HepG2 (cell line): ENCODE measurements around the gene SLC2A4. TPM values are rescaled to one million over a fixed set of nuclear protein-coding genes. Genes with fewer than 3 reads are reported as not detected.

Experiments used
- CREM ChIP-seq, 2 experiments: sonication (generic) in 1 of 2; formaldehyde crosslinking in 1 of 2; IDR thresholded peaks; 2 replicates each; pipeline versions ENCODE4 v1.4.0 to v1.6.1; 2016 to 2020; ENCODE audit warnings: antibody characterized with exemption in 1 of 2, mild to moderate bottlenecking in 1 of 2, missing genetic modification reagents in 1 of 2
- HNRNPH1 ChIP-seq: fragments of 200-400 bp; formaldehyde crosslinking; optimal IDR thresholded peaks from 2 replicates; pipeline ENCODE3; 2017; ENCODE audit warnings: mild to moderate bottlenecking, low read depth, low read length
- MEF2D ChIP-seq: sonication (generic); formaldehyde crosslinking; IDR thresholded peaks from 2 replicates; pipeline ENCODE4 v1.5.1; 2020; ENCODE audit warnings: mild to moderate bottlenecking, missing genetic modification reagents
- NCOA1 ChIP-seq: sonication (generic); formaldehyde crosslinking; IDR thresholded peaks from 2 replicates; pipeline ENCODE4 v1.9.0; 2021; ENCODE audit warnings: missing genetic modification reagents
- NR3C1 ChIP-seq: sonication (generic); formaldehyde crosslinking; IDR thresholded peaks from 2 replicates; pipeline ENCODE4 v1.4.0; 2020; ENCODE audit warnings: missing genetic modification reagents
- ONECUT2 ChIP-seq: sonication (generic); formaldehyde crosslinking; IDR thresholded peaks from 2 replicates; pipeline ENCODE4 v1.4.0; 2020; ENCODE audit warnings: missing genetic modification reagents
- ZNF350 ChIP-seq: sonication (generic); formaldehyde crosslinking; IDR thresholded peaks from 2 replicates; pipeline ENCODE4 v1.4.0; 2020; ENCODE audit warnings: mild to moderate bottlenecking, low read depth, missing genetic modification reagents, borderline replicate concordance
- polyA plus RNA-seq, 8 experiments: library from polyadenylated mRNA; depleted of rRNA in 3 of 8; stranded (reverse) in 7 of 8; unstranded in 1 of 8; fragments of >200 nt; fragmentation: Illumina TruSeq in 4 of 8; extraction: Trizol in 4 of 8; gene quantifications; 2 replicates each; pipeline versions ENCODE4 v1.2.1 to v1.2.3, GENCODE V29; 2011 to 2016; ENCODE audit warnings: low read depth in 4 of 8, missing spikeins in 1 of 8, mixed read lengths in 1 of 8; ENCODE audit not compliant: insufficient read depth in 1 of 8
- total RNA-seq, 5 experiments: library from RNA; depleted of rRNA; stranded (reverse); fragments of >200 nt; fragmentation: Illumina TruSeq; extraction: Trizol; gene quantifications; 2 replicates each; pipeline ENCODE4 v1.2.3, GENCODE V29; 2016; ENCODE audit warnings: low read depth in 1 of 5
- TF ChIP-seq, protein P1 (sequence below): sonication (generic); formaldehyde crosslinking; IDR thresholded peaks from 2 replicates; pipeline ENCODE4 v1.5.0; 2020; ENCODE audit warnings: missing genetic modification reagents, mild to moderate bottlenecking, borderline replicate concordance
- TF ChIP-seq, protein P2 (sequence below): sonication (generic); formaldehyde crosslinking; IDR thresholded peaks from 2 replicates; pipeline ENCODE4 v1.4.0; 2020; ENCODE audit warnings: missing genetic modification reagents, borderline replicate concordance
- TF ChIP-seq, protein P3 (sequence below), 2 experiments: fragments of 450-650 bp in 1 of 2; sonication (generic) in 1 of 2; formaldehyde crosslinking in 1 of 2; IDR thresholded peaks; 2 replicates each; pipeline versions ENCODE4 v1.6.1 to v1.8.0; 2016 to 2022; ENCODE audit warnings: antibody characterized with exemption in 1 of 2, mild to moderate bottlenecking in 1 of 2, missing genetic modification reagents in 1 of 2
- TF ChIP-seq, protein P4 (sequence below): sonication (generic); formaldehyde crosslinking; IDR thresholded peaks from 2 replicates; pipeline ENCODE4 v1.8.0; 2022; ENCODE audit warnings: low read depth, missing genetic modification reagents

Gene SLC2A4
- total and polyA plus RNA-seq, 2 of the 13 experiments (the other 11 are each of a cell fraction or from before 2014, with no cell fraction given), result 4.9 to 5.8 TPM

DNA sequence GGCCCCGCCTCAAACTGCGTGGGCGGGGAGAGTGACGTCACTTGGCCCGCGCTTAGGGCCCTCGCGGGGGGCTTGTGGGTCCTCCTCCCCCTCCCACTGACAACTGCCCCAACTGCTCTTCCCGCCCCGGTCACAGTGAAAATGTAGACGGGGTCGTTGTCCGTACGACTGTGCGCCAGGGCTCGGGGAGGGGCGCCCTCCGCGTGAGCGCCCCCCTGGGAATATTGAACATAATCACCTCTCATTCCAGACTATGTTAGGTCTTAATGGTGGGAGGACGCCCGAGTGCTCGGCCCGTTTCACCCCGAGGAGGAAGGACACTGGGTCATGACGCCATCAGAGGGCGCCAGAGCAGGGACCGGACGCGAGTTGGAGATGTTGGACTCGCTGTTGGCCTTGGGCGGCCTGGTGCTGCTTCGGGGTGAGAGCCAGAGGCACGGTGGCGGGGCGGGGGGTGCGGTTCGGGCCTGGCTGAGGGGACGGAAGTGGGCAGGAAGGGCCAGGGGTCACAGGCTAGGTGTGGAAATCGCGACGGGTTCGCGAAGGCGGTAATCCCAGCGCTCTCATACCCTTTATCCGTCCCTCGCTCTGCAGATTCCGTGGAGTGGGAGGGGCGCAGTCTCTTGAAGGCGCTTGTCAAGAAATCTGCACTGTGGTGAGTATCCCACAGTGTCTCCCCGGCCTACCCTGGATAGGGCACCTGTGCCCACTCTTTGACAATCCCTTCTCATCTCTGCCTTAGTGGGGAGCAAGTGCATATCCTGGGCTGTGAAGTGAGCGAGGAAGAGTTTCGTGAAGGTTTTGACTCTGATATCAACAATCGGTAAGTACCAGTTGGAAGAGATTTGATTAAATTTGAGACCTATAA lies 29.1 kb upstream of the SLC2A4 start, which contains the start of gene ELP5 (continued):
- TF ChIP-seq HNRNPH1 (peak; percentile 77), NR3C1 (no peak), ZNF350 (CRISPR knock-in tag) (peak; percentile 95), NCOA1 (no peak), MEF2D (CRISPR knock-in tag) (peak; percentile 85), ONECUT2 (CRISPR knock-in tag) (no peak), CREM (IDR thresholded peaks at IDR 0.05) (peak; percentile 96), CREM (CRISPR knock-in tag; IDR thresholded peaks at IDR 0.05) (peak; percentile 83)
- TF ChIP-seq, protein P1, sequence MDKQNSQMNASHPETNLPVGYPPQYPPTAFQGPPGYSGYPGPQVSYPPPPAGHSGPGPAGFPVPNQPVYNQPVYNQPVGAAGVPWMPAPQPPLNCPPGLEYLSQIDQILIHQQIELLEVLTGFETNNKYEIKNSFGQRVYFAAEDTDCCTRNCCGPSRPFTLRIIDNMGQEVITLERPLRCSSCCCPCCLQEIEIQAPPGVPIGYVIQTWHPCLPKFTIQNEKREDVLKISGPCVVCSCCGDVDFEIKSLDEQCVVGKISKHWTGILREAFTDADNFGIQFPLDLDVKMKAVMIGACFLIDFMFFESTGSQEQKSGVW (CRISPR knock-in tag), result no peak
- TF ChIP-seq, protein P2, sequence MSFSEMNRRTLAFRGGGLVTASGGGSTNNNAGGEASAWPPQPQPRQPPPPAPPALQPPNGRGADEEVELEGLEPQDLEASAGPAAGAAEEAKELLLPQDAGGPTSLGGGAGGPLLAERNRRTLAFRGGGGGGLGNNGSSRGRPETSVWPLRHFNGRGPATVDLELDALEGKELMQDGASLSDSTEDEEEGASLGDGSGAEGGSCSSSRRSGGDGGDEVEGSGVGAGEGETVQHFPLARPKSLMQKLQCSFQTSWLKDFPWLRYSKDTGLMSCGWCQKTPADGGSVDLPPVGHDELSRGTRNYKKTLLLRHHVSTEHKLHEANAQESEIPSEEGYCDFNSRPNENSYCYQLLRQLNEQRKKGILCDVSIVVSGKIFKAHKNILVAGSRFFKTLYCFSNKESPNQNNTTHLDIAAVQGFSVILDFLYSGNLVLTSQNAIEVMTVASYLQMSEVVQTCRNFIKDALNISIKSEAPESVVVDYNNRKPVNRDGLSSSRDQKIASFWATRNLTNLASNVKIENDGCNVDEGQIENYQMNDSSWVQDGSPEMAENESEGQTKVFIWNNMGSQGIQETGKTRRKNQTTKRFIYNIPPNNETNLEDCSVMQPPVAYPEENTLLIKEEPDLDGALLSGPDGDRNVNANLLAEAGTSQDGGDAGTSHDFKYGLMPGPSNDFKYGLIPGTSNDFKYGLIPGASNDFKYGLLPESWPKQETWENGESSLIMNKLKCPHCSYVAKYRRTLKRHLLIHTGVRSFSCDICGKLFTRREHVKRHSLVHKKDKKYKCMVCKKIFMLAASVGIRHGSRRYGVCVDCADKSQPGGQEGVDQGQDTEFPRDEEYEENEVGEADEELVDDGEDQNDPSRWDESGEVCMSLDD (CRISPR knock-in tag), result no peak; the same call in 1 of the 2 replicates
- TF ChIP-seq, protein P3, sequence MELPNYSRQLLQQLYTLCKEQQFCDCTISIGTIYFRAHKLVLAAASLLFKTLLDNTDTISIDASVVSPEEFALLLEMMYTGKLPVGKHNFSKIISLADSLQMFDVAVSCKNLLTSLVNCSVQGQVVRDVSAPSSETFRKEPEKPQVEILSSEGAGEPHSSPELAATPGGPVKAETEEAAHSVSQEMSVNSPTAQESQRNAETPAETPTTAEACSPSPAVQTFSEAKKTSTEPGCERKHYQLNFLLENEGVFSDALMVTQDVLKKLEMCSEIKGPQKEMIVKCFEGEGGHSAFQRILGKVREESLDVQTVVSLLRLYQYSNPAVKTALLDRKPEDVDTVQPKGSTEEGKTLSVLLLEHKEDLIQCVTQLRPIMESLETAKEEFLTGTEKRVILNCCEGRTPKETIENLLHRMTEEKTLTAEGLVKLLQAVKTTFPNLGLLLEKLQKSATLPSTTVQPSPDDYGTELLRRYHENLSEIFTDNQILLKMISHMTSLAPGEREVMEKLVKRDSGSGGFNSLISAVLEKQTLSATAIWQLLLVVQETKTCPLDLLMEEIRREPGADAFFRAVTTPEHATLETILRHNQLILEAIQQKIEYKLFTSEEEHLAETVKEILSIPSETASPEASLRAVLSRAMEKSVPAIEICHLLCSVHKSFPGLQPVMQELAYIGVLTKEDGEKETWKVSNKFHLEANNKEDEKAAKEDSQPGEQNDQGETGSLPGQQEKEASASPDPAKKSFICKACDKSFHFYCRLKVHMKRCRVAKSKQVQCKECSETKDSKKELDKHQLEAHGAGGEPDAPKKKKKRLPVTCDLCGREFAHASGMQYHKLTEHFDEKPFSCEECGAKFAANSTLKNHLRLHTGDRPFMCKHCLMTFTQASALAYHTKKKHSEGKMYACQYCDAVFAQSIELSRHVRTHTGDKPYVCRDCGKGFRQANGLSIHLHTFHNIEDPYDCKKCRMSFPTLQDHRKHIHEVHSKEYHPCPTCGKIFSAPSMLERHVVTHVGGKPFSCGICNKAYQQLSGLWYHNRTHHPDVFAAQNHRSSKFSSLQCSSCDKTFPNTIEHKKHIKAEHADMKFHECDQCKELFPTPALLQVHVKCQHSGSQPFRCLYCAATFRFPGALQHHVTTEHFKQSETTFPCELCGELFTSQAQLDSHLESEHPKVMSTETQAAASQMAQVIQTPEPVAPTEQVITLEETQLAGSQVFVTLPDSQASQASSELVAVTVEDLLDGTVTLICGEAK (IDR thresholded peaks at IDR 0.05), result no peak
- TF ChIP-seq, protein P3 (CRISPR knock-in tag; IDR thresholded peaks at IDR 0.05), result peak; percentile 84
- TF ChIP-seq, protein P4, sequence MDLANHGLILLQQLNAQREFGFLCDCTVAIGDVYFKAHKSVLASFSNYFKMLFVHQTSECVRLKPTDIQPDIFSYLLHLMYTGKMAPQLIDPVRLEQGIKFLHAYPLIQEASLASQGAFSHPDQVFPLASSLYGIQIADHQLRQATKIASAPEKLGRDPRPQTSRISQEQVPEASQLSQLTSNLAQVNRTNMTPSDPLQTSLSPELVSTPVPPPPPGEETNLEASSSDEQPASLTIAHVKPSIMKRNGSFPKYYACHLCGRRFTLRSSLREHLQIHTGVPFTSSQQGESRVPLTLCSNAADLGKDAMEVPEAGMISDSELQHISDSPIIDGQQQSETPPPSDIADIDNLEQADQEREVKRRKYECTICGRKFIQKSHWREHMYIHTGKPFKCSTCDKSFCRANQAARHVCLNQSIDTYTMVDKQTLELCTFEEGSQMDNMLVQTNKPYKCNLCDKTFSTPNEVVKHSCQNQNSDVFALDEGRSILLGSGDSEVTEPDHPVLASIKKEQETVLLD, result peak; percentile 88
